Stomach (tissue), 4 donors: ENCODE measurements around the gene RNF213.

ENCODE experiments used
- EP300 ChIP-seq: sonication (generic); formaldehyde crosslinking; IDR thresholded peaks from one replicate; pipeline ENCODE4 v1.6.1; 2017; ENCODE audit warnings: antibody characterized with exemption
- POLR2AphosphoS5 ChIP-seq, 3 donors: sonication (generic); formaldehyde crosslinking; IDR thresholded peaks; one replicate each; pipeline ENCODE4 v1.6.1; 2016; ENCODE audit warnings: antibody characterized with exemption in 3 of 3
- TF ChIP-seq, protein P1 (sequence below), 7 experiments: fragments of 450-650 bp in 4 of 7; fragments of 200-600 bp in 3 of 7; sonication (generic) in 3 of 7; IDR thresholded peaks; one replicate each; pipeline ENCODE4 v1.5.1; 2016 to 2019; ENCODE audit warnings: antibody characterized with exemption in 7 of 7, control low read depth in 2 of 7, mild to moderate bottlenecking in 1 of 7

DNA sequence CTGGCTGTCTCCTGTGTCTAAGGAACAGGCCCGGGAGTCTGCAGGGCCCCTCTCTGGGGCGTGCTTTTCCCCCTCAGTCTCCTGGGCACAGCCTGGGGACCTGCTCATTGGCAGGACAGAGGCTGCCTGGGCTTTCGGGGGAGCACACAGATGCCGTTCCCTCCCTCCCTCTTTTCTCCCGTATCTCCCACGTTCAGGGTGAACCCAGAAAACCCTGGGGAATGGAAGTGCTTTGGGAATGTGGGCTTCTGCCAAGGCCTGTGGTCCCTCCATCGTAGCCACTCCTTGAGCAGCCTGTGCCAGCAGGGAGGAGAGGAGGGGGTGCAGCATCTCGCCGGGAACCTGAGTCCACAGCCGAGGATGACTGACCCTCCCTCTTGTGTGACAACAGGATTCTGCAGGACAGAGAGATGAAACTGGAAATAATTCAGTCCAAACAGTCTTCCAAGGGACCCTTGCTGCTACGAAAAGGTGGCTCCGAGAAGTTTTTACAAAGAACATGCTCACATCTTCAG, 52.0 kb downstream of the RNF213 start:
- TF ChIP-seq, protein P1, sequence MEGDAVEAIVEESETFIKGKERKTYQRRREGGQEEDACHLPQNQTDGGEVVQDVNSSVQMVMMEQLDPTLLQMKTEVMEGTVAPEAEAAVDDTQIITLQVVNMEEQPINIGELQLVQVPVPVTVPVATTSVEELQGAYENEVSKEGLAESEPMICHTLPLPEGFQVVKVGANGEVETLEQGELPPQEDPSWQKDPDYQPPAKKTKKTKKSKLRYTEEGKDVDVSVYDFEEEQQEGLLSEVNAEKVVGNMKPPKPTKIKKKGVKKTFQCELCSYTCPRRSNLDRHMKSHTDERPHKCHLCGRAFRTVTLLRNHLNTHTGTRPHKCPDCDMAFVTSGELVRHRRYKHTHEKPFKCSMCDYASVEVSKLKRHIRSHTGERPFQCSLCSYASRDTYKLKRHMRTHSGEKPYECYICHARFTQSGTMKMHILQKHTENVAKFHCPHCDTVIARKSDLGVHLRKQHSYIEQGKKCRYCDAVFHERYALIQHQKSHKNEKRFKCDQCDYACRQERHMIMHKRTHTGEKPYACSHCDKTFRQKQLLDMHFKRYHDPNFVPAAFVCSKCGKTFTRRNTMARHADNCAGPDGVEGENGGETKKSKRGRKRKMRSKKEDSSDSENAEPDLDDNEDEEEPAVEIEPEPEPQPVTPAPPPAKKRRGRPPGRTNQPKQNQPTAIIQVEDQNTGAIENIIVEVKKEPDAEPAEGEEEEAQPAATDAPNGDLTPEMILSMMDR (IDR thresholded peaks at IDR 0.05) = no peak
- TF ChIP-seq POLR2AphosphoS5 (IDR thresholded peaks at IDR 0.05) = no peak
- no peak for TF ChIP-seq EP300
